HepG2 (cell line): ENCODE data around the gene C9orf40. TPM values are rescaled to one million over a fixed set of nuclear protein-coding genes. Genes with fewer than 3 reads are reported as not detected.

ENCODE experiments used
- CBX2 ChIP-seq, 2 experiments: fragments of 200-600 bp in 1 of 2; sonication (generic); formaldehyde crosslinking in 1 of 2; IDR thresholded peaks; 2 replicates each; pipeline versions ENCODE4 v1.7.0 to v1.8.1; 2018 to 2022; ENCODE audit warnings: low read depth in 2 of 2, low read length in 1 of 2, mild to moderate bottlenecking in 1 of 2, missing genetic modification reagents in 1 of 2
- EP300 ChIP-seq, 3 experiments: sonication (generic) in 1 of 3; formaldehyde crosslinking in 1 of 3; IDR thresholded peaks; 2 replicates each; pipeline versions ENCODE4 v1.5.1 to v1.6.1; 2011 to 2020; ENCODE audit warnings: low read depth in 2 of 3, low read length in 2 of 3, borderline replicate concordance in 1 of 3, improper control_type of control experiment in 1 of 3, mild to moderate bottlenecking in 1 of 3, missing genetic modification reagents in 1 of 3, moderate library complexity in 1 of 3
- KLF13 ChIP-seq: sonication (generic); formaldehyde crosslinking; IDR thresholded peaks from 2 replicates; pipeline ENCODE4 v1.4.0; 2020; ENCODE audit warnings: mild to moderate bottlenecking, missing genetic modification reagents
- NCOA5 ChIP-seq: sonication (generic); formaldehyde crosslinking; IDR thresholded peaks from 2 replicates; pipeline ENCODE4 v1.4.0; 2020; ENCODE audit warnings: missing genetic modification reagents
- NFATC3 ChIP-seq: sonication (generic); formaldehyde crosslinking; IDR thresholded peaks from 2 replicates; pipeline ENCODE4 v1.5.1; 2020; ENCODE audit warnings: mild to moderate bottlenecking, missing genetic modification reagents
- NFE2L1 ChIP-seq: sonication (generic); formaldehyde crosslinking; IDR thresholded peaks from 2 replicates; pipeline ENCODE4 v1.4.0; 2020; ENCODE audit warnings: missing genetic modification reagents, mild to moderate bottlenecking, borderline replicate concordance
- NR2F6 ChIP-seq, 2 experiments: IDR thresholded peaks; 2 replicates each; pipeline ENCODE4 v1.6.1; 2016; ENCODE audit warnings: antibody characterized with exemption in 1 of 2, mild to moderate bottlenecking in 1 of 2
- RARA ChIP-seq: IDR thresholded peaks from 2 replicates; pipeline ENCODE4 v1.6.1; 2016; ENCODE audit warnings: missing genetic modification reagents, missing compliant biosample characterization
- SPEN ChIP-seq: sonication (generic); formaldehyde crosslinking; IDR thresholded peaks from 2 replicates; pipeline ENCODE4 v1.5.1; 2020; ENCODE audit warnings: low read depth, mild to moderate bottlenecking, missing genetic modification reagents
- ZNF530 ChIP-seq: sonication (generic); formaldehyde crosslinking; IDR thresholded peaks from 2 replicates; pipeline ENCODE4 v1.5.0; 2020; ENCODE audit warnings: low read depth, mild to moderate bottlenecking, missing genetic modification reagents
- polyA plus RNA-seq, 8 experiments: library from polyadenylated mRNA; depleted of rRNA in 3 of 8; stranded (reverse) in 7 of 8; unstranded in 1 of 8; fragments of >200 nt; fragmentation: Illumina TruSeq in 4 of 8; extraction: Trizol in 4 of 8; gene quantifications; 2 replicates each; pipeline versions ENCODE4 v1.2.1 to v1.2.3, GENCODE V29; 2011 to 2016; ENCODE audit warnings: low read depth in 4 of 8, missing spikeins in 1 of 8, mixed read lengths in 1 of 8; ENCODE audit not compliant: insufficient read depth in 1 of 8
- total RNA-seq, 5 experiments: library from RNA; depleted of rRNA; stranded (reverse); fragments of >200 nt; fragmentation: Illumina TruSeq; extraction: Trizol; gene quantifications; 2 replicates each; pipeline ENCODE4 v1.2.3, GENCODE V29; 2016; ENCODE audit warnings: low read depth in 1 of 5
- TF ChIP-seq, protein P1 (sequence below): sonication (generic); formaldehyde crosslinking; IDR thresholded peaks from 2 replicates; pipeline ENCODE4 v1.4.0; 2020; ENCODE audit warnings: missing genetic modification reagents, borderline replicate concordance
- TF ChIP-seq, protein P2 (sequence below): IDR thresholded peaks from 2 replicates; pipeline ENCODE4 v1.6.1; 2016; ENCODE audit warnings: low read depth, missing genetic modification reagents, missing compliant biosample characterization
- TF ChIP-seq, protein P3 (sequence below): sonication (generic); formaldehyde crosslinking; IDR thresholded peaks from 2 replicates; pipeline ENCODE4 v1.8.0; 2022; ENCODE audit warnings: missing genetic modification reagents, low read depth, mild to moderate bottlenecking, borderline replicate concordance
- TF ChIP-seq, protein P4 (sequence below): sonication (generic); formaldehyde crosslinking; IDR thresholded peaks from 2 replicates; pipeline ENCODE4 v1.4.0; 2020; ENCODE audit warnings: missing genetic modification reagents, mild to moderate bottlenecking, borderline replicate concordance

C9orf40 gene
- total and polyA plus RNA-seq, 2 of the 13 experiments (the other 11 are each of a cell fraction or from before 2014, with no cell fraction given), result 3.0 to 13.5 TPM

DNA sequence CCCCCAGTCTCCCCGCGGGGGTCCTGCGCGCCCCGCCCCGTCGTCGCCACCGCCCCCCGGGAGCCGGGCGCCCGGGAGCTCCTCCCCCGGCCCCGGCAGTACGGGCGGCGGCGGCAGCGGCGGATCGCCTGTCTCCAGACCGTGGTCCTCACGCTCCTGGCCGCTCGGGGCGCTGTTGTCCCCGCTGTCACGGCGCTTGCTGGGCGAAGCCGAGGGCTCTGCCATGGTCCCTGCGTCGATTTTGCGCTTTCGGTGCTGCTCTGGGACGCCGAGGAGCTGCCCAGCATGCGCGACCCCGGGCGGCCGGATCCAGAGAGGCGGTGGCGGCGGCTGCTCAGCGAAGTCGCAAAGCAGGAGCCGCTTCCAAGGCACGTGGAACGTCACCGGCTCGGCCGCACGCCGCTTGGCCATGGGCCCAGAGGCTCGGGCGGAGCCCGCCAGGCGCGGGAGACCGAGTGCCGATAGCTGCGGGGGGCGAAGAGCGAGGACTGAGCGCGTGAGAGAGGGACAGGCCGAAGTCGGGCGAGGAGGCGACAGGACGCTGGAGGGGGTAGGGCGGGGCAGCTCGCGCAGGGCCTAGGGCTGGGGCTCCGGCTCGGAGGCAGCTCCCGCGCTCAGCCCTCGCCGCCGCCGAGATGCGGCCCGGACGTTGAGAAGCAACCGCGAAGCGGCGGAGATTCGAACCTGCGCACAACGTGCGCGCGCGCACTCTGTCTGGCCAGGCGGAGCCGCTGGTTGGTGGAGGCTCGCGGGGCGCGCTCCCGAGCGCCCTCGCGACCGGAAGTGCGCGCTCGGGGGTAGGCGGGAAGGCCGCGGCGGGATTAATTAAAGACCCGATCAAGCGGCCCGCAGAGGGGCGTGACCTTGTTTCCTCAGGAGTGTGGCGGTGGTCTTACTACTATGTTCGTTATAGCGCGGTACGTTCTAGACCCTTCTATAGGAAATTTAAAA lies at the start of gene C9orf40 (continued):
- TF ChIP-seq, protein P1, sequence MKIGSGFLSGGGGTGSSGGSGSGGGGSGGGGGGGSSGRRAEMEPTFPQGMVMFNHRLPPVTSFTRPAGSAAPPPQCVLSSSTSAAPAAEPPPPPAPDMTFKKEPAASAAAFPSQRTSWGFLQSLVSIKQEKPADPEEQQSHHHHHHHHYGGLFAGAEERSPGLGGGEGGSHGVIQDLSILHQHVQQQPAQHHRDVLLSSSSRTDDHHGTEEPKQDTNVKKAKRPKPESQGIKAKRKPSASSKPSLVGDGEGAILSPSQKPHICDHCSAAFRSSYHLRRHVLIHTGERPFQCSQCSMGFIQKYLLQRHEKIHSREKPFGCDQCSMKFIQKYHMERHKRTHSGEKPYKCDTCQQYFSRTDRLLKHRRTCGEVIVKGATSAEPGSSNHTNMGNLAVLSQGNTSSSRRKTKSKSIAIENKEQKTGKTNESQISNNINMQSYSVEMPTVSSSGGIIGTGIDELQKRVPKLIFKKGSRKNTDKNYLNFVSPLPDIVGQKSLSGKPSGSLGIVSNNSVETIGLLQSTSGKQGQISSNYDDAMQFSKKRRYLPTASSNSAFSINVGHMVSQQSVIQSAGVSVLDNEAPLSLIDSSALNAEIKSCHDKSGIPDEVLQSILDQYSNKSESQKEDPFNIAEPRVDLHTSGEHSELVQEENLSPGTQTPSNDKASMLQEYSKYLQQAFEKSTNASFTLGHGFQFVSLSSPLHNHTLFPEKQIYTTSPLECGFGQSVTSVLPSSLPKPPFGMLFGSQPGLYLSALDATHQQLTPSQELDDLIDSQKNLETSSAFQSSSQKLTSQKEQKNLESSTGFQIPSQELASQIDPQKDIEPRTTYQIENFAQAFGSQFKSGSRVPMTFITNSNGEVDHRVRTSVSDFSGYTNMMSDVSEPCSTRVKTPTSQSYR (CRISPR knock-in tag), result no peak
- TF ChIP-seq SPEN (CRISPR knock-in tag), result peak; percentile 61
- no peak for TF ChIP-seq RARA (CRISPR knock-in tag)
- TF ChIP-seq, protein P2, sequence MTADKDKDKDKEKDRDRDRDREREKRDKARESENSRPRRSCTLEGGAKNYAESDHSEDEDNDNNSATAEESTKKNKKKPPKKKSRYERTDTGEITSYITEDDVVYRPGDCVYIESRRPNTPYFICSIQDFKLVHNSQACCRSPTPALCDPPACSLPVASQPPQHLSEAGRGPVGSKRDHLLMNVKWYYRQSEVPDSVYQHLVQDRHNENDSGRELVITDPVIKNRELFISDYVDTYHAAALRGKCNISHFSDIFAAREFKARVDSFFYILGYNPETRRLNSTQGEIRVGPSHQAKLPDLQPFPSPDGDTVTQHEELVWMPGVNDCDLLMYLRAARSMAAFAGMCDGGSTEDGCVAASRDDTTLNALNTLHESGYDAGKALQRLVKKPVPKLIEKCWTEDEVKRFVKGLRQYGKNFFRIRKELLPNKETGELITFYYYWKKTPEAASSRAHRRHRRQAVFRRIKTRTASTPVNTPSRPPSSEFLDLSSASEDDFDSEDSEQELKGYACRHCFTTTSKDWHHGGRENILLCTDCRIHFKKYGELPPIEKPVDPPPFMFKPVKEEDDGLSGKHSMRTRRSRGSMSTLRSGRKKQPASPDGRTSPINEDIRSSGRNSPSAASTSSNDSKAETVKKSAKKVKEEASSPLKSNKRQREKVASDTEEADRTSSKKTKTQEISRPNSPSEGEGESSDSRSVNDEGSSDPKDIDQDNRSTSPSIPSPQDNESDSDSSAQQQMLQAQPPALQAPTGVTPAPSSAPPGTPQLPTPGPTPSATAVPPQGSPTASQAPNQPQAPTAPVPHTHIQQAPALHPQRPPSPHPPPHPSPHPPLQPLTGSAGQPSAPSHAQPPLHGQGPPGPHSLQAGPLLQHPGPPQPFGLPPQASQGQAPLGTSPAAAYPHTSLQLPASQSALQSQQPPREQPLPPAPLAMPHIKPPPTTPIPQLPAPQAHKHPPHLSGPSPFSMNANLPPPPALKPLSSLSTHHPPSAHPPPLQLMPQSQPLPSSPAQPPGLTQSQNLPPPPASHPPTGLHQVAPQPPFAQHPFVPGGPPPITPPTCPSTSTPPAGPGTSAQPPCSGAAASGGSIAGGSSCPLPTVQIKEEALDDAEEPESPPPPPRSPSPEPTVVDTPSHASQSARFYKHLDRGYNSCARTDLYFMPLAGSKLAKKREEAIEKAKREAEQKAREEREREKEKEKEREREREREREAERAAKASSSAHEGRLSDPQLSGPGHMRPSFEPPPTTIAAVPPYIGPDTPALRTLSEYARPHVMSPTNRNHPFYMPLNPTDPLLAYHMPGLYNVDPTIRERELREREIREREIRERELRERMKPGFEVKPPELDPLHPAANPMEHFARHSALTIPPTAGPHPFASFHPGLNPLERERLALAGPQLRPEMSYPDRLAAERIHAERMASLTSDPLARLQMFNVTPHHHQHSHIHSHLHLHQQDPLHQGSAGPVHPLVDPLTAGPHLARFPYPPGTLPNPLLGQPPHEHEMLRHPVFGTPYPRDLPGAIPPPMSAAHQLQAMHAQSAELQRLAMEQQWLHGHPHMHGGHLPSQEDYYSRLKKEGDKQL, result no peak
- 0 out of 2 replicates have a peak, but pooled peaks have one; percentile 42 for TF ChIP-seq ZNF530 (CRISPR knock-in tag)
- TF ChIP-seq EP300 (IDR thresholded peaks at IDR 0.05; ENCODE audit: low read depth in 2 of 2, low read length in 2 of 2), result no peak
- no peak for TF ChIP-seq EP300 (CRISPR knock-in tag; IDR thresholded peaks at IDR 0.05; ENCODE audit: borderline replicate concordance)
- no peak for TF ChIP-seq NCOA5 (CRISPR knock-in tag)
- 0 out of 2 replicates have a peak, but pooled peaks have one; percentile 40 for TF ChIP-seq NFE2L1
- TF ChIP-seq, protein P3, sequence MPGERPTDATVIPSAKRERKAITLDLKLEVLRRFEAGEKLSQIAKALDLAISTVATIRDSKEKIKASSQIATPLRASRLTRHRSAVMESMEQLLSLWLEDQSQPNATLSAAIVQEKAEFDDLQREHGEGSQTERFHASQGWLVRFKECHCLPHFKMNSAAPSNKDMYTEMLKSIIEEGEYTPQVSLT (CRISPR knock-in tag), result 0 out of 2 replicates have a peak, but pooled peaks have one; percentile 51
- TF ChIP-seq, protein P4, sequence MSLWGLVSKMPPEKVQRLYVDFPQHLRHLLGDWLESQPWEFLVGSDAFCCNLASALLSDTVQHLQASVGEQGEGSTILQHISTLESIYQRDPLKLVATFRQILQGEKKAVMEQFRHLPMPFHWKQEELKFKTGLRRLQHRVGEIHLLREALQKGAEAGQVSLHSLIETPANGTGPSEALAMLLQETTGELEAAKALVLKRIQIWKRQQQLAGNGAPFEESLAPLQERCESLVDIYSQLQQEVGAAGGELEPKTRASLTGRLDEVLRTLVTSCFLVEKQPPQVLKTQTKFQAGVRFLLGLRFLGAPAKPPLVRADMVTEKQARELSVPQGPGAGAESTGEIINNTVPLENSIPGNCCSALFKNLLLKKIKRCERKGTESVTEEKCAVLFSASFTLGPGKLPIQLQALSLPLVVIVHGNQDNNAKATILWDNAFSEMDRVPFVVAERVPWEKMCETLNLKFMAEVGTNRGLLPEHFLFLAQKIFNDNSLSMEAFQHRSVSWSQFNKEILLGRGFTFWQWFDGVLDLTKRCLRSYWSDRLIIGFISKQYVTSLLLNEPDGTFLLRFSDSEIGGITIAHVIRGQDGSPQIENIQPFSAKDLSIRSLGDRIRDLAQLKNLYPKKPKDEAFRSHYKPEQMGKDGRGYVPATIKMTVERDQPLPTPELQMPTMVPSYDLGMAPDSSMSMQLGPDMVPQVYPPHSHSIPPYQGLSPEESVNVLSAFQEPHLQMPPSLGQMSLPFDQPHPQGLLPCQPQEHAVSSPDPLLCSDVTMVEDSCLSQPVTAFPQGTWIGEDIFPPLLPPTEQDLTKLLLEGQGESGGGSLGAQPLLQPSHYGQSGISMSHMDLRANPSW, result 0 out of 2 replicates have a peak, but pooled peaks have one; percentile 87
- 0 out of 2 replicates have a peak, but pooled peaks have one; percentile 68 for TF ChIP-seq NFATC3
- TF ChIP-seq NR2F6 (IDR thresholded peaks at IDR 0.05), result no peak
- no peak for TF ChIP-seq NR2F6 (CRISPR knock-in tag; IDR thresholded peaks at IDR 0.05)
- TF ChIP-seq KLF13 (CRISPR knock-in tag), result peak; percentile 80; the same call in 1 of the 2 replicates
- TF ChIP-seq CBX2 (IDR thresholded peaks at IDR 0.05; ENCODE audit: low read depth, low read length), result no peak
- no peak for TF ChIP-seq CBX2 (CRISPR knock-in tag; IDR thresholded peaks at IDR 0.05; ENCODE audit: low read depth)
